ENCODE measurements around the gene DMXL1. TPM values are rescaled to one million over a fixed set of nuclear protein-coding genes. Genes with fewer than 3 reads are reported as not detected.
A peak's percentile ranks its signal among the peaks of the same experiment; 100 is the strongest.

Gene DMXL1
- total RNA-seq, 1 donor from 2014 or later, result 45.5 TPM

DNA sequence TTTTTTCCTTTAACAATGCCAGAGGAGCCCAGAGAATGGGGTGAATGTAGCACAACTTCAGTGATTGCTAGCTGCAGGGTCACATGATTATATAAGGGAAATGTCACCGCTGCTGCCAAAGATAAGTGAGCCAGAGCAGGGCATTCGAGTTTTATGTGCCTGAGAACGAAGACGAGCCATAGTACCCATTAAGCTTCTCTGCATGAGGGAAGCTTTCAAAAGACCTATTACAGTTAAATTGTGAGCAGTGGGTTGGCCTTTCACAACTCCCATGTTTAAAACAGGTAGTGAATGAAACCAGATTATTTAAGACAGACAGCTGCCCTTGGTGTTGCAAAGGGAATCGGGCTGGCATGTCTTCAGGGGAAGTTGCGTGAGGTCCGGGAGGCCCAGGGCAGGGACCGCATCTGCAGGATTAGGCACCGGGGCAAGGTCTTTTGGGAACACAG is 202.5 kb downstream of the DMXL1 start:
- Histone ChIP-seq H3K27ac (no peak overlapping the region), H3K9me3 (ENCODE audit: low read depth) (no peaks in the 10 kb centered on the region), H3K79me2 (ENCODE audit: low read depth) (peaks cover 37% of the 10 kb centered on the region), H3K4me3 (no peak overlapping the region), H3F3A (ENCODE audit: low read depth) (peaks cover 7% of the 10 kb centered on the region), H3K9ac (no peak overlapping the region), H3K27me3 (no peaks in the 10 kb centered on the region), H4K20me1 (ENCODE audit: low read depth) (peaks cover 7% of the 10 kb centered on the region), H3K4me1 (peaks cover 12% of the 10 kb centered on the region), H3K36me3 (no peaks in the 10 kb centered on the region), H3K4me2 (peak overlapping the region; percentile 12), H2AFZ (replicated peaks) (no peak overlapping the region)
- Mint-ChIP-seq H3K36me3 (peaks cover 5% of the 10 kb centered on the region), H3K4me3 (no peak overlapping the region), H3K9me3 (no peaks in the 10 kb centered on the region), H3K27me3 (ENCODE audit: insufficient read depth, low read depth) (peaks cover 5% of the 10 kb centered on the region), H3K4me1 (peaks cover 9% of the 10 kb centered on the region), H3K27ac (no peak overlapping the region)
- TF ChIP-seq EZH2phosphoT487 (IDR thresholded peaks at IDR 0.05) (no peak), EZH2 (IDR thresholded peaks at IDR 0.05) (no peak)
- TF ChIP-seq, protein P1, sequence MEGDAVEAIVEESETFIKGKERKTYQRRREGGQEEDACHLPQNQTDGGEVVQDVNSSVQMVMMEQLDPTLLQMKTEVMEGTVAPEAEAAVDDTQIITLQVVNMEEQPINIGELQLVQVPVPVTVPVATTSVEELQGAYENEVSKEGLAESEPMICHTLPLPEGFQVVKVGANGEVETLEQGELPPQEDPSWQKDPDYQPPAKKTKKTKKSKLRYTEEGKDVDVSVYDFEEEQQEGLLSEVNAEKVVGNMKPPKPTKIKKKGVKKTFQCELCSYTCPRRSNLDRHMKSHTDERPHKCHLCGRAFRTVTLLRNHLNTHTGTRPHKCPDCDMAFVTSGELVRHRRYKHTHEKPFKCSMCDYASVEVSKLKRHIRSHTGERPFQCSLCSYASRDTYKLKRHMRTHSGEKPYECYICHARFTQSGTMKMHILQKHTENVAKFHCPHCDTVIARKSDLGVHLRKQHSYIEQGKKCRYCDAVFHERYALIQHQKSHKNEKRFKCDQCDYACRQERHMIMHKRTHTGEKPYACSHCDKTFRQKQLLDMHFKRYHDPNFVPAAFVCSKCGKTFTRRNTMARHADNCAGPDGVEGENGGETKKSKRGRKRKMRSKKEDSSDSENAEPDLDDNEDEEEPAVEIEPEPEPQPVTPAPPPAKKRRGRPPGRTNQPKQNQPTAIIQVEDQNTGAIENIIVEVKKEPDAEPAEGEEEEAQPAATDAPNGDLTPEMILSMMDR (IDR thresholded peaks at IDR 0.05), result no peak
- DNase-seq (ENCODE audit: low spot score), result no peak

GRCh38 chr5:119274030-119274766 is 203.3 kb downstream of the DMXL1 start:
- no peaks in the 10 kb centered on the region for H3K9me3 Mint-ChIP-seq
- Histone ChIP-seq H3K4me3 (no peak overlapping the region), H2AFZ (replicated peaks) (no peak overlapping the region), H3K79me2 (ENCODE audit: low read depth) (peaks cover 36% of the 10 kb centered on the region), H3K27ac (no peak overlapping the region), H3K27me3 (no peaks in the 10 kb centered on the region), H3K36me3 (no peaks in the 10 kb centered on the region), H3F3A (ENCODE audit: low read depth) (peaks cover under 1% of the 10 kb centered on the region), H3K4me2 (peak overlapping the region; percentile 12), H3K9me3 (ENCODE audit: low read depth) (no peaks in the 10 kb centered on the region), H4K20me1 (ENCODE audit: low read depth) (peaks cover 7% of the 10 kb centered on the region), H3K9ac (no peak overlapping the region), H3K4me1 (peaks cover 12% of the 10 kb centered on the region)
- H3K27ac Mint-ChIP-seq, result no peak overlapping the region
- peaks cover 9% of the 10 kb centered on the region for H3K4me1 Mint-ChIP-seq
- peaks cover 5% of the 10 kb centered on the region for H3K27me3 Mint-ChIP-seq (ENCODE audit: insufficient read depth, low read depth)
- H3K4me3 Mint-ChIP-seq, result no peak overlapping the region
- TF ChIP-seq EZH2phosphoT487 (IDR thresholded peaks at IDR 0.05) (no peak), EZH2 (IDR thresholded peaks at IDR 0.05) (no peak)
- TF ChIP-seq, protein P1 (IDR thresholded peaks at IDR 0.05), result no peak
- peaks cover 5% of the 10 kb centered on the region for H3K36me3 Mint-ChIP-seq
- DNase-seq (ENCODE audit: low spot score), result no peak

GRCh38 chr5:119274767-119275130 is 203.9 kb downstream of the DMXL1 start:
- Mint-ChIP-seq H3K4me3 (no peak overlapping the region), H3K9me3 (no peaks in the 10 kb centered on the region), H3K27ac (no peak overlapping the region), H3K36me3 (peaks cover 5% of the 10 kb centered on the region), H3K27me3 (ENCODE audit: insufficient read depth, low read depth) (peaks cover 2% of the 10 kb centered on the region), H3K4me1 (peaks cover 4% of the 10 kb centered on the region)
- Histone ChIP-seq H3K4me3 (no peak overlapping the region), H3K9ac (no peak overlapping the region), H4K20me1 (ENCODE audit: low read depth) (peaks cover 7% of the 10 kb centered on the region), H2AFZ (replicated peaks) (no peak overlapping the region), H3K36me3 (no peaks in the 10 kb centered on the region), H3F3A (ENCODE audit: low read depth) (no peaks in the 10 kb centered on the region), H3K27ac (no peak overlapping the region), H3K4me1 (peaks cover 10% of the 10 kb centered on the region), H3K79me2 (ENCODE audit: low read depth) (peaks cover 31% of the 10 kb centered on the region), H3K4me2 (no peak overlapping the region), H3K27me3 (no peaks in the 10 kb centered on the region), H3K9me3 (ENCODE audit: low read depth) (no peaks in the 10 kb centered on the region)
- DNase-seq (ENCODE audit: low spot score), result no peak
- no peak for TF ChIP-seq EZH2 (IDR thresholded peaks at IDR 0.05)
- TF ChIP-seq, protein P1 (IDR thresholded peaks at IDR 0.05), result no peak
- no peak for TF ChIP-seq EZH2phosphoT487 (IDR thresholded peaks at IDR 0.05)
